ENCODE data around the gene SPOCK2.

The SPOCK2 gene

GRCh38 chr10:72019085-72019876 lies 69.1 kb downstream of the SPOCK2 start:
- ATAC-seq (replicated peaks) (no peak), DNase-seq (no peak)
- Mint-ChIP-seq H3K4me1 (peaks cover 3 to 7% of the 10 kb centered on the region in 2 donors), H3K9me3 (peaks cover 0 to 2% of the 10 kb centered on the region in 2 donors), H3K27me3 (peaks cover 14 to 16% of the 10 kb centered on the region in 2 donors), H3K36me3 (no peaks in the 10 kb centered on the region), H3K4me3 (no peak overlapping the region), H3K27ac (no peak overlapping the region)

- no peak for ATAC-seq (replicated peaks)
- no peaks in the 10 kb centered on the region for H3K36me3 Mint-ChIP-seq
- no peak for DNase-seq
- peaks cover 3 to 7% of the 10 kb centered on the region in 2 donors for H3K4me1 Mint-ChIP-seq
- H3K27me3 Mint-ChIP-seq, result peaks cover 12 to 16% of the 10 kb centered on the region in 2 donors
- H3K4me3 Mint-ChIP-seq, result no peak overlapping the region
- no peak overlapping the region for H3K27ac Mint-ChIP-seq
- H3K9me3 Mint-ChIP-seq, result peaks cover 0 to 2% of the 10 kb centered on the region in 2 donors
These were observed 71.6 kb downstream of the SPOCK2 start for GRCh38 chr10:72016608-72017300.

DNA sequence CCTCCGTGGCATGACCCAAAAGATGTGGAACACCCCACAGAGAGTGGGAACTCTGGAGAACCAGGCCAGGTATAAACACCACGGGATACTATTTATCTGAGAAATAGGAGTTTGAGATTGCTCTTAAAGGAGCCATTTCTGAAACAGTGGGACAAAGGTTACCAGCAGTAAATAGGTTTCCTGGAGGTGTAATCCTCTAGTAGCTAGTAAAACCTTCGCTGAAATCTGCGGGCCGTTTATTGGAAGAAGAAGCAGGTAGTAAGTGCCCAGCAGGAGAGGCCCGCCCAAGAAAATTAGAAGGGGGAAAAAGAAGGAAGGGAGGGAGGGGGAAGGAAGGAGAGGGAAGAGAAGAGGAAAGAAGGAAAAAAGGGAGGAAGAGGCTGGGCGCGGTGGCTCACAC lies 72.5 kb downstream of the SPOCK2 start:
- Mint-ChIP-seq H3K4me3 (no peak overlapping the region), H3K27ac (no peak overlapping the region)
- DNase-seq, result no peak

DNA sequence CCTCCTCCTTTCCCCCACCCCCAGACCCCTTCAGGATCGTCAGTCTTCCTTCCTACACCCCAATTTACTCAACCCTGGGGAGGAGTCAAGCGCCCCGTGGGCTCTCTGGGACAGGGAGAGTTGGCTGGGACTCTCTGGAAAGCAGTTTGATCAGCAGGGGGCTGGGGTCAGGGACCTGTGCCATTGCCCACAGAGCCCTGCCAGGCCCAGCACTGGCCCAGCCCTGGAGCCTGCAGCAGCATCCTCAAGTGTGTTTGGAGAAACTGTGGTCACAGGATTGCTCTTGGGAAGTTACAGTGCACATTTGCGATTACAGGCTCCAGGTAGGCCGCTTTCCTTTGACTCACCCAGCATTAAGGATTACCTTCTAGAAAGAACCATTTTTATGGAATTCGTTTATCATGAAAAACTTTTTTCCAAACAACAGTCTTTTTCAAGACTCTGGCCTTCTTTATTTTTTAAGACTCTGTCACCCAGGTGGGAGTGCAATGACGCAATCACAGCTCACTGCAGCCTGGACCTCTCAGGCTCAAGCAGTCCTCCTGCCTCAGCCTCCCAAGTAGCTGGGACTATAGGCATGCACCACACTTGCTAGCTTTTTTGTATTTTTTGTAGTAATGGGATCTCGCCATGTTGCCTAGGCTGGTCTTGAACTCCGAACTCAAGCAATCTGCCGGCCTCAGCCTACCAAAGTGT lies 73.4 kb downstream of the SPOCK2 start:
- no peaks in the 10 kb centered on the region for H3K36me3 Mint-ChIP-seq
- H3K27ac Mint-ChIP-seq, result no peak overlapping the region
- H3K27me3 Mint-ChIP-seq, result peaks cover 12% of the 10 kb centered on the region in 2 donors
- ATAC-seq (replicated peaks) (no peak), DNase-seq (no peak)
- no peaks in the 10 kb centered on the region for H3K4me1 Mint-ChIP-seq
- H3K9me3 Mint-ChIP-seq, result no peaks in the 10 kb centered on the region
- H3K4me3 Mint-ChIP-seq, result no peak overlapping the region

More for the DNA sequence above, 72.5 kb downstream of the SPOCK2 start:
- no peak for ATAC-seq (replicated peaks)
- Mint-ChIP-seq H3K9me3 (no peaks in the 10 kb centered on the region), H3K27me3 (peaks cover 12% of the 10 kb centered on the region in 2 donors), H3K36me3 (no peaks in the 10 kb centered on the region), H3K4me1 (peaks cover 0 to 1% of the 10 kb centered on the region in 2 donors)

DNA sequence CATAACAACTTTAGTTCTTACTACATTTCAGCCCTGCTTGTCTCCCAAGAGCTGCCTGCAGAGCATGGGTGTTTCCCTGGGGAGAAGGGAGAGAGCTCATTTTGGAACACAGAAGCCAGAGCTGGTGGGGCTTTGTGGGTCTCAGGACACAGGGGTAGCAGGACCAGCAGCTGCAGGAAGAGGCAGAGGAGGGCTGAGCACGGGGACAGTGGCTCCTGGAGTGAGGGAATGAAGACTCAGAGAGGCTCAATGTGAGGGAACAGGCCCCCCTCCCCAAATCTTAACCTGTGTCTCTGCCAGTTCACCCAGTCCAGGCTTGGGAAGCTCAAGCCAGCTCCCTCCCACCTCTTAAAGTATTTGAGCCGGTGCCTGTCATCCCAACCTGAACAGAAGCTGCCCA lies 74.2 kb downstream of the SPOCK2 start:
- H3K9me3 Mint-ChIP-seq, result no peaks in the 10 kb centered on the region
- no peaks in the 10 kb centered on the region for H3K4me1 Mint-ChIP-seq
- H3K4me3 Mint-ChIP-seq, result no peak overlapping the region
- ATAC-seq (replicated peaks), result no peak
- peaks cover 12% of the 10 kb centered on the region in 2 donors for H3K27me3 Mint-ChIP-seq
- no peaks in the 10 kb centered on the region for H3K36me3 Mint-ChIP-seq
- no peak overlapping the region for H3K27ac Mint-ChIP-seq
- no peak for DNase-seq

GRCh38 chr10:72013202-72013945 lies 75.0 kb downstream of the SPOCK2 start:
- Mint-ChIP-seq H3K4me1 (no peaks in the 10 kb centered on the region), H3K36me3 (no peaks in the 10 kb centered on the region), H3K4me3 (no peak overlapping the region), H3K27ac (no peak overlapping the region), H3K27me3 (peaks cover 11 to 12% of the 10 kb centered on the region in 2 donors), H3K9me3 (no peaks in the 10 kb centered on the region)
- ATAC-seq (replicated peaks) (no peak), DNase-seq (no peak)

- Mint-ChIP-seq H3K9me3 (no peaks in the 10 kb centered on the region), H3K36me3 (no peaks in the 10 kb centered on the region), H3K4me3 (no peak overlapping the region), H3K4me1 (no peaks in the 10 kb centered on the region), H3K27me3 (peaks cover 5 to 8% of the 10 kb centered on the region in 2 donors), H3K27ac (no peak overlapping the region)
- DNase-seq (no peak), ATAC-seq (replicated peaks) (no peak)
These were observed 75.6 kb downstream of the SPOCK2 start for GRCh38 chr10:72012796-72013195.

- Mint-ChIP-seq H3K9me3 (no peaks in the 10 kb centered on the region), H3K36me3 (no peaks in the 10 kb centered on the region), H3K27ac (no peak overlapping the region), H3K27me3 (peaks cover 4% of the 10 kb centered on the region in 2 donors), H3K4me1 (no peaks in the 10 kb centered on the region), H3K4me3 (no peak overlapping the region)
- ATAC-seq (replicated peaks), result no peak
- DNase-seq, result no peak
These were observed 76.3 kb downstream of the SPOCK2 start for GRCh38 chr10:72011976-72012512.

GRCh38 chr10:72011468-72011867 lies 76.9 kb downstream of the SPOCK2 start:
- Mint-ChIP-seq H3K9me3 (no peaks in the 10 kb centered on the region), H3K4me3 (no peak overlapping the region), H3K27ac (no peak overlapping the region), H3K36me3 (no peaks in the 10 kb centered on the region), H3K27me3 (no peaks in the 10 kb centered on the region), H3K4me1 (peaks cover under 1 to 4% of the 10 kb centered on the region in 2 donors)
- DNase-seq, result no peak
- ATAC-seq (replicated peaks), result no peak

GRCh38 chr10:72011016-72011415 lies 77.3 kb downstream of the SPOCK2 start:
- Mint-ChIP-seq H3K27me3 (no peaks in the 10 kb centered on the region), H3K4me1 (peaks cover 3 to 8% of the 10 kb centered on the region in 2 donors), H3K27ac (peak overlapping the region; percentile 9), H3K4me3 (no peak overlapping the region), H3K36me3 (no peaks in the 10 kb centered on the region), H3K9me3 (no peaks in the 10 kb centered on the region)
- no peak for DNase-seq
- no peak for ATAC-seq (replicated peaks)

DNA sequence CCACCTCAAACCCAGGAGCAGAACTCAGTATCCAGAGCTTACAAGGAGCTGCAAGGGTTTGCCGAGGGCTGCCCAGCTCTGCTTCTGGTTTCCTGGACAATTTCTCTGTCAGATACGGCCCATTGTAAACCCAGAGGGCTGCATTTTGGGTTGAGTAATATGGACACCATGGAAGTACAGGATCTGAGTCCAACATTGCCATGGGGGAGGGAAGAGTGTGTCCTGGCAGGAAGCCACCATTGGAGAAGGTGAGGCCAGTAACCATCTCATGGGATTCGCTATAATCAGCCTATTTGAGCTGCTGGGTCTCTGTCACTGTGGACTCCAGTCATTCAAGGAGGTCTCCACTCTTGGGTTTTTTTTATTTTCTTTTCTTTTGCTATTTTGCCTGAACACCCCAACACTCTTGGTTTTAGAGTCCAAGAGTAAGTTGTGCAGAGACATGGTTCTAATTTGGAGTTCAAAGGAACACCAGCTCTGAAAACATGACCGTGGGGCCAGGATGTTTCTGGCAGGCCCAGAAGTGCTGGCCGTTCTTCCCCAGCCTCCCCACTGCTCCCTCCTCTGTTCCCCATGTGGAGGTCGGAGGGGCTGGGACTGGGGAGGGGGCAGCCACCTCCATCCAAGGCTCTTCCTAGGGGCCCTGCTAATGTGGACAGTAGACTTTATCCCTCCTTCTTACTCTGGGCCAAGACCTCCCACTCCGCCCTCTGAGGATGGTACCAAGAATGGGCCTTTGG lies 77.9 kb downstream of the SPOCK2 start:
- no peak overlapping the region for H3K4me3 Mint-ChIP-seq
- peaks cover 3 to 12% of the 10 kb centered on the region in 2 donors for H3K4me1 Mint-ChIP-seq
- no peak overlapping the region for H3K27ac Mint-ChIP-seq
- H3K27me3 Mint-ChIP-seq, result no peaks in the 10 kb centered on the region
- H3K9me3 Mint-ChIP-seq, result no peaks in the 10 kb centered on the region
- H3K36me3 Mint-ChIP-seq, result no peaks in the 10 kb centered on the region
- DNase-seq (no peak), ATAC-seq (replicated peaks) (no peak)

- no peaks in the 10 kb centered on the region for H3K9me3 Mint-ChIP-seq
- H3K27ac Mint-ChIP-seq, result peak overlapping the region; percentile 42
- no peaks in the 10 kb centered on the region for H3K36me3 Mint-ChIP-seq
- DNase-seq, result no peak
- H3K4me3 Mint-ChIP-seq, result no peak overlapping the region
- no peak for ATAC-seq (replicated peaks)
- no peaks in the 10 kb centered on the region for H3K27me3 Mint-ChIP-seq
- H3K4me1 Mint-ChIP-seq, result peaks cover 3 to 12% of the 10 kb centered on the region in 2 donors
These were observed 78.8 kb downstream of the SPOCK2 start for GRCh38 chr10:72009425-72010081.

- H3K4me1 Mint-ChIP-seq, result peaks cover 3 to 12% of the 10 kb centered on the region in 2 donors
- no peaks in the 10 kb centered on the region for H3K27me3 Mint-ChIP-seq
- ATAC-seq (replicated peaks), result no peak
- peak overlapping the region; percentile 42 for H3K27ac Mint-ChIP-seq
- no peak overlapping the region for H3K4me3 Mint-ChIP-seq
- no peaks in the 10 kb centered on the region for H3K9me3 Mint-ChIP-seq
- no peak for DNase-seq
- no peaks in the 10 kb centered on the region for H3K36me3 Mint-ChIP-seq
These were observed 79.3 kb downstream of the SPOCK2 start for GRCh38 chr10:72009051-72009424.

All from stimulated activated naive B cell treated with anti-CD40 and anti-IgM and Interleukin-4, amounts not matched to agents 10 μg/mL and 1 μg/mL and 100 μg/mL, for 72 hours (primary cell).